Upper lobe of left lung (tissue), 6 donors: ENCODE measurements around the gene LYRM4. TPM values are rescaled to one million over a fixed set of nuclear protein-coding genes. Genes with fewer than 3 reads are reported as not detected.
A peak's percentile ranks its signal among the peaks of the same experiment; 100 is the strongest.

Experiments used
- ATAC-seq, 2 donors: fragments of 200-7000 bp; cut with Tn5 transposase; one replicate each; pipeline ENCODE4 v1.9.1; 2022; ENCODE audit warnings: mild to moderate bottlenecking in 2 of 2, moderate library complexity in 2 of 2; ENCODE audit not compliant: low FRiP score in 2 of 2
- DNase-seq, 2 donors: peaks; one replicate each; pipeline ENCODE4 v3.0.0-alpha.2; 2019 to 2020
- H3K27ac ChIP-seq, 4 donors: fragments of 200-600 bp; sonication (generic); one replicate each; pipeline ENCODE4 v1.5.1; 2016 to 2019
- H3K27me3 ChIP-seq, 4 donors: fragments of 200-600 bp; sonication (generic); one replicate each; pipeline ENCODE4 v1.5.1; 2017 to 2019
- H3K36me3 ChIP-seq, 4 donors: fragments of 200-600 bp; sonication (generic); one replicate each; pipeline ENCODE4 v1.5.1; 2016 to 2019
- H3K4me1 ChIP-seq, 4 donors: fragments of 200-600 bp; sonication (generic); one replicate each; pipeline ENCODE4 v1.5.1; 2018 to 2019
- H3K4me3 ChIP-seq, 4 donors: fragments of 200-600 bp; sonication (generic); one replicate each; pipeline ENCODE4 v1.5.1; 2017 to 2019; ENCODE audit warnings: mild to moderate bottlenecking in 2 of 4, moderate library complexity in 1 of 4
- H3K9me3 ChIP-seq, 4 donors: fragments of 200-600 bp; sonication (generic); one replicate each; pipeline ENCODE4 v1.5.1; 2018 to 2019
- CTCF ChIP-seq, 6 experiments: fragments of 450-650 bp in 4 of 6; fragments of 200-600 bp in 2 of 6; sonication (generic) in 2 of 6; IDR thresholded peaks; one replicate each; pipeline ENCODE4 v1.5.1; 2016 to 2019; ENCODE audit warnings: antibody characterized with exemption in 6 of 6
- EP300 ChIP-seq, 4 donors: sonication (generic); formaldehyde crosslinking; IDR thresholded peaks; one replicate each; pipeline ENCODE4 v1.5.1; 2017; ENCODE audit warnings: antibody characterized with exemption in 4 of 4, control low read depth in 2 of 4
- POLR2A ChIP-seq, 4 donors: fragments of 450-650 bp; IDR thresholded peaks; one replicate each; pipeline ENCODE4 v1.5.1; 2016 to 2017; ENCODE audit warnings: antibody characterized with exemption in 4 of 4, mild to moderate bottlenecking in 2 of 4
- POLR2AphosphoS5 ChIP-seq, 2 donors: sonication (generic); formaldehyde crosslinking; IDR thresholded peaks; one replicate each; pipeline ENCODE4 v1.5.1; 2017; ENCODE audit warnings: antibody characterized with exemption in 2 of 2
- WGBS, 2 donors: methylation state at CpG; one replicate each; pipeline ENCODE4 v1.1.5; 2017 to 2018; 5-methylcytosine and 5-hydroxymethylcytosine counted together
- total RNA-seq, 6 donors: library from RNA; depleted of rRNA in 4 of 6; stranded (reverse); fragments of >200 nt in 4 of 6; gene quantifications; one replicate each; pipeline versions ENCODE4 v1.1.0 to v1.2.1, GENCODE V29; 2016 to 2021
- donor health status: DM: no; HTN: no; CAD: no; lungs with moderate emphysema.
- donor health status: DM: no; HTN: yes; CAD: no; lungs with severe emphysema.

The LYRM4 gene
- total RNA-seq, 6 donors from 2014 or later: 5.8 to 24.1 (median 15.9) TPM

- TF ChIP-seq CTCF (IDR thresholded peaks at IDR 0.05) (no peak), EP300 (IDR thresholded peaks at IDR 0.05) (no peak), POLR2A (IDR thresholded peaks at IDR 0.05) (no peak), POLR2AphosphoS5 (IDR thresholded peaks at IDR 0.05) (no peak)
- Histone ChIP-seq H3K27me3 (peaks cover 0 to 18% (median 9%) of the 10 kb centered on the region in 4 donors), H3K27ac (no peak overlapping the region), H3K9me3 (no peaks in the 10 kb centered on the region), H3K4me3 (peak overlapping the region in 3 of 4 donors; percentile 51 to 68 (median 62)), H3K4me1 (peaks cover 16 to 27% (median 21%) of the 10 kb centered on the region in 4 donors), H3K36me3 (no peaks in the 10 kb centered on the region)
- WGBS, 2 donors: 34 to 48% methylated on average over 8 to 38 of the region's 56 CpGs
- ATAC-seq: no peak
- DNase-seq: peak in 1 of 2 donors; percentile 85
Measured at GRCh38 chr6:5086294-5086890, 174.4 kb downstream of the LYRM4 start.

GRCh38 chr6:5085648-5086293, 175.0 kb downstream of the LYRM4 start:
- Histone ChIP-seq H3K36me3 (no peaks in the 10 kb centered on the region), H3K27ac (peak overlapping the region in 3 of 4 donors; percentile 45 to 63 (median 52)), H3K9me3 (no peaks in the 10 kb centered on the region), H3K4me3 (peak overlapping the region; percentile 51 to 68 (median 64)), H3K4me1 (peaks cover 16 to 27% (median 21%) of the 10 kb centered on the region in 4 donors), H3K27me3 (peaks cover 0 to 18% (median 9%) of the 10 kb centered on the region in 4 donors)
- ATAC-seq (peak in 1 of 2 donors; percentile 54), DNase-seq (peak in 1 of 2 donors; percentile 88)
- TF ChIP-seq CTCF (IDR thresholded peaks at IDR 0.05) (no peak), EP300 (IDR thresholded peaks at IDR 0.05) (no peak), POLR2A (IDR thresholded peaks at IDR 0.05) (no peak), POLR2AphosphoS5 (IDR thresholded peaks at IDR 0.05) (no peak)
- 2 to 7% methylated on average over 6 to 29 of the region's 74 CpGs for WGBS, 2 donors

GRCh38 chr6:5084781-5085647, 175.7 kb downstream of the LYRM4 start, which contains the start of gene PPP1R3G:
Gene PPP1R3G (plus strand): TSS chr6:5085341. CDS start chr6:5085486, 145 bp downstream.
- TF ChIP-seq POLR2AphosphoS5 (IDR thresholded peaks at IDR 0.05) (no peak), POLR2A (IDR thresholded peaks at IDR 0.05) (no peak), CTCF (IDR thresholded peaks at IDR 0.05) (no peak), EP300 (IDR thresholded peaks at IDR 0.05) (no peak)
- peak within 1 kb of the TSS in 3 of 4 donors; percentile 45 to 63 (median 52) for H3K27ac ChIP-seq
- 0% methylated on average over 31 of the region's 83 CpGs; no CpG with 5 or more reads in 1 of the 2 donors for WGBS, 2 donors
- peak; percentile 26 to 89 for DNase-seq
- H3K9me3 ChIP-seq: no peaks in the 10 kb centered on the region
- H3K4me1 ChIP-seq: peaks cover 16 to 27% (median 21%) of the 10 kb centered on the region in 4 donors
- H3K36me3 ChIP-seq: no peaks in the 10 kb centered on the region
- peaks cover 0 to 18% (median 9%) of the 10 kb centered on the region in 4 donors for H3K27me3 ChIP-seq
- ATAC-seq: peak; percentile 34 to 79
- peak within 1 kb of the TSS; percentile 51 to 68 (median 64) for H3K4me3 ChIP-seq

GRCh38 chr6:5084360-5084780, 176.4 kb downstream of the LYRM4 start:
- H3K27ac ChIP-seq: peak overlapping the region in 3 of 4 donors; percentile 45 to 63 (median 52)
- H3K36me3 ChIP-seq: no peaks in the 10 kb centered on the region
- H3K4me1 ChIP-seq: peaks cover 13 to 27% (median 20%) of the 10 kb centered on the region in 4 donors
- ATAC-seq: peak in 1 of 2 donors; percentile 87
- H3K4me3 ChIP-seq: peak overlapping the region; percentile 51 to 68 (median 64)
- TF ChIP-seq POLR2AphosphoS5 (IDR thresholded peaks at IDR 0.05) (no peak), POLR2A (IDR thresholded peaks at IDR 0.05) (no peak), CTCF (IDR thresholded peaks at IDR 0.05) (no peak), EP300 (IDR thresholded peaks at IDR 0.05) (no peak)
- no peaks in the 10 kb centered on the region for H3K9me3 ChIP-seq
- DNase-seq: peak in 1 of 2 donors; percentile 90
- H3K27me3 ChIP-seq: peaks cover 0 to 18% (median 9%) of the 10 kb centered on the region in 4 donors
- WGBS, 2 donors: 4% methylated on average over 24 of the region's 57 CpGs; no CpG with 5 or more reads in 1 of the 2 donors
